ENCODE results near the gene RARS1.

Gene RARS1

GRCh38 chr5:168528521-168529373, 42.5 kb downstream of the RARS1 start, which contains the start of gene FBLL1:
Gene FBLL1 (plus strand): TSS chr5:168529305. CDS start chr5:168529505, 200 bp downstream.
- peak in 1 of 2 experiments; percentile 28 for DNase-seq (ENCODE audit: low read depth in 1 of 2, low spot score in 1 of 2)
- no peak within 1 kb of the TSS for H3K27ac ChIP-seq (replicated peaks)
- H3K27me3 ChIP-seq (ENCODE audit: insufficient read depth, poor library complexity, severe bottlenecking): peaks cover 16% of the 10 kb centered on the region
- no peak for TF ChIP-seq POLR2AphosphoS5 (IDR thresholded peaks at IDR 0.05; ENCODE audit: low read depth)
- peak; percentile 97 for TF ChIP-seq REST (IDR thresholded peaks at IDR 0.05; ENCODE audit: insufficient replicate concordance, low read depth)
- no peak for TF ChIP-seq CTCF (IDR thresholded peaks at IDR 0.05; ENCODE audit: insufficient read depth, low read length)
- TF ChIP-seq SPI1 (IDR thresholded peaks at IDR 0.05; ENCODE audit: borderline replicate concordance, low read depth): no peak
- no peak for TF ChIP-seq GABPA (IDR thresholded peaks at IDR 0.05; ENCODE audit: low read depth)
- peak within 1 kb of the TSS; percentile 38 for H3K4me3 ChIP-seq (replicated peaks; ENCODE audit: insufficient read depth, low read length)

- no peak for DNase-seq (ENCODE audit: low read depth in 1 of 2, low spot score in 1 of 2)
- Histone ChIP-seq H3K4me3 (replicated peaks; ENCODE audit: insufficient read depth, low read length) (peak overlapping the region; percentile 38), H3K27me3 (ENCODE audit: insufficient read depth, poor library complexity, severe bottlenecking) (peaks cover 16% of the 10 kb centered on the region), H3K27ac (replicated peaks) (no peak overlapping the region)
- TF ChIP-seq POLR2AphosphoS5 (IDR thresholded peaks at IDR 0.05; ENCODE audit: low read depth) (no peak), REST (IDR thresholded peaks at IDR 0.05; ENCODE audit: insufficient replicate concordance, low read depth) (peak; percentile 51)
Observed at GRCh38 chr5:168529374-168530234, 43.3 kb downstream of the RARS1 start.

GRCh38 chr5:168530621-168531150, 44.4 kb downstream of the RARS1 start:
- peaks cover 16% of the 10 kb centered on the region for H3K27me3 ChIP-seq (ENCODE audit: insufficient read depth, poor library complexity, severe bottlenecking)
- DNase-seq (ENCODE audit: low read depth in 1 of 2, low spot score in 1 of 2): no peak
- H3K4me3 ChIP-seq (replicated peaks; ENCODE audit: insufficient read depth, low read length): no peak overlapping the region
- TF ChIP-seq REST (IDR thresholded peaks at IDR 0.05; ENCODE audit: insufficient replicate concordance, low read depth): no peak
- no peak for TF ChIP-seq CTCF (IDR thresholded peaks at IDR 0.05; ENCODE audit: insufficient read depth, low read length)
- TF ChIP-seq POLR2AphosphoS5 (IDR thresholded peaks at IDR 0.05; ENCODE audit: low read depth): no peak
- no peak overlapping the region for H3K27ac ChIP-seq (replicated peaks)
